NB4 (cell line): ENCODE measurements around the gene BATF2.

Source experiments
- CTCF ChIP-seq: IDR thresholded peaks from one replicate; pipeline ENCODE4 v1.5.1; 2012; ENCODE audit warnings: low read depth, low read length
- MAX ChIP-seq: IDR thresholded peaks from 2 replicates; pipeline ENCODE4 v1.6.1; 2011; ENCODE audit warnings: low read depth, low read length
- MYC ChIP-seq: IDR thresholded peaks from 2 replicates; pipeline ENCODE4 v1.6.1; 2011; ENCODE audit warnings: low read depth, low read length
- POLR2A ChIP-seq: IDR thresholded peaks from 2 replicates; pipeline ENCODE4 v1.6.1; 2011; ENCODE audit warnings: mild to moderate bottlenecking; ENCODE audit not compliant: insufficient read length; ENCODE audit errors: extremely low read depth

DNA sequence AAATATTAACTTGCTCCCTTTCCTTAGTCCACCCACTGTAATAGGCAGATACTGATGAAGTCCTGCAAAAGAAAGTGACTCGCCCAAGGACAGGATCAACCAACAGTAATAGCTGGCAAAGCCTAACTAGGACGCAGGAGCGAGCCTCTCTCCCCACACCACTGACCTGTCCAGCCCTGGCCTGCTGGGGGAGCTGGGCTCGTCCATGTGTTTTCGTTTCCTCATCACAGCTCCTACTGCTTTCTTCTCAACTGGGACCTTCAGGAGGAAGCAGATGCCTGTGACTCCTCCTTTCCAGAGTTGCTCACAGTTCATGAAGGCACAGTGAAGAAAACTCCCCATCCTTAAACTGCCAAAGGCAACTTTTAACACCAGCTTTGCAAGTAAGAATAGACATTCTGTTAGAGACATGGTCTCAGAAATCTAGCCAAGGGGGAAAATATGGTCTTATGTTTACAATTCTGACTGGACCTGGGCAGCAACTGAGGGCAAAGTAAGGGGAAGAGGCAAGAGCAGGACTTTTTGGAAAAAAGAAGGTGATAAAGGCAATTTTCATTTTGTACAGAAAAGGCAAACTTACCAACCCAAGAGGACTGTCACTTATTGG lies 49.5 kb downstream of the BATF2 start:
- no peak for TF ChIP-seq CTCF
- no peak for TF ChIP-seq MYC
- TF ChIP-seq POLR2A, result no peak
- no peak for TF ChIP-seq MAX
